ENCODE measurements around the gene KCNV2.

Gene KCNV2

DNA sequence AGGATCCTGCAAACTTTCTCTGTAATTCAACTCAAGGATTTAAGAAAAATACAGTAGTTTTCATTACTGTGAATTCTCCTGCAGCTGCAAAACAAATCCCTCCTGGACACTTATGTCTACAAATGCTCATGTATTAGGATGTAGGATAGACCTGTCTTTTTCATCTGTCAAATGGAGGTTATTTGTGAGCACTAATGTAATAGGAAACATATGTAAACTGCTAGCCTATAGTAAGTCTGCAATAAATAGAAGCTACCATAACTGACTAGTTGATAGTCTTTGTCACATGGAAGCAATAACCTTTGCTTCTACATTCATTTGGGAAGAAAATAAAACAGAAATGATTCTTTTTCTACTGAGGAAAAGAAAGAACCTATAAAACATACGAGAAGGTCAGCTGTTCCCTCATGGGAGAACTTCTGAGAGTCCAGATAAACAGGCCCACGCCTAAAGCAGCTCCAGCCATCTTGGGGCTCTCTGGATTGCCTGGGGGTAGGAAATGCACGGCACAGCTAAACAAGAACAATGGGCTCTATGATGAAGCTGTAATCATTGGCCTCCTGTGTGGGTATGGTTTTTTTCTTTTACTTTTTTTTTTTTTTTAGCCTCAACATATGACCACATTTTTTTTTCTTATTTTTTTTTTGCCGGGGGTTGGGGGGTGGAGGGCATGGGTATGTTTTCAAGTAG is 6.2 kb downstream of the KCNV2 start:
- Histone ChIP-seq H4K20me1 (ENCODE audit: insufficient read depth, low read length) (no peaks in the 10 kb centered on the region), H3K79me2 (ENCODE audit: low read length) (no peaks in the 10 kb centered on the region), H3K27ac (ENCODE audit: low read length) (no peak overlapping the region), H3K4me2 (ENCODE audit: low read length) (no peak overlapping the region), H3K9me3 (ENCODE audit: insufficient read depth, low read length) (no peaks in the 10 kb centered on the region), H3K27me3 (ENCODE audit: low read depth, low read length) (no peaks in the 10 kb centered on the region), H3K4me3 (ENCODE audit: low read length) (no peak overlapping the region), H3K36me3 (replicated peaks; ENCODE audit: low read depth, low read length) (peaks cover 8% of the 10 kb centered on the region), H3K4me1 (ENCODE audit: low read length) (peaks cover 8% of the 10 kb centered on the region), H2AFZ (ENCODE audit: low read depth, low read length) (no peak overlapping the region), H3K9ac (ENCODE audit: low read length) (no peak overlapping the region)
- TF ChIP-seq, protein P1, sequence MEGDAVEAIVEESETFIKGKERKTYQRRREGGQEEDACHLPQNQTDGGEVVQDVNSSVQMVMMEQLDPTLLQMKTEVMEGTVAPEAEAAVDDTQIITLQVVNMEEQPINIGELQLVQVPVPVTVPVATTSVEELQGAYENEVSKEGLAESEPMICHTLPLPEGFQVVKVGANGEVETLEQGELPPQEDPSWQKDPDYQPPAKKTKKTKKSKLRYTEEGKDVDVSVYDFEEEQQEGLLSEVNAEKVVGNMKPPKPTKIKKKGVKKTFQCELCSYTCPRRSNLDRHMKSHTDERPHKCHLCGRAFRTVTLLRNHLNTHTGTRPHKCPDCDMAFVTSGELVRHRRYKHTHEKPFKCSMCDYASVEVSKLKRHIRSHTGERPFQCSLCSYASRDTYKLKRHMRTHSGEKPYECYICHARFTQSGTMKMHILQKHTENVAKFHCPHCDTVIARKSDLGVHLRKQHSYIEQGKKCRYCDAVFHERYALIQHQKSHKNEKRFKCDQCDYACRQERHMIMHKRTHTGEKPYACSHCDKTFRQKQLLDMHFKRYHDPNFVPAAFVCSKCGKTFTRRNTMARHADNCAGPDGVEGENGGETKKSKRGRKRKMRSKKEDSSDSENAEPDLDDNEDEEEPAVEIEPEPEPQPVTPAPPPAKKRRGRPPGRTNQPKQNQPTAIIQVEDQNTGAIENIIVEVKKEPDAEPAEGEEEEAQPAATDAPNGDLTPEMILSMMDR (IDR thresholded peaks at IDR 0.05; ENCODE audit: low read depth, low read length): no peak
- no peak for TF ChIP-seq EZH2phosphoT487 (IDR thresholded peaks at IDR 0.05; ENCODE audit: low read depth)

DNA sequence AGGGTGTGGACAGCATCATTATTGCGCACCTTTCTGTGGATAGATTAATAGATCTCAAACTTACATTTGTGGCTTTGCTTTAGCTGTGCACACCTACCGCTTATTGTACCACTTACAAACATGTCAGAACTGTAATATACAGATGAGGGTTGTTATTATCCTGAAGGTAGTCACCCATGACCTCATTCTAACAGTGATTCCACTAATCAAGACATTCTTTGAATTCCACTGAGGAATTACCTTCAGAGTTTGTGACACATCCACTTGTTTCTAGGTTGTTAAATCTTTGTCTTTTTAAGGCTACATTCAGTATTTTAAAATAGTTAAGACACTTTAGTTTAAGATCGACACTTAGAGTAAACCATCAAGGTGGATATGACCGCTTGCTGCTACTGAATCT is 7.8 kb downstream of the KCNV2 start:
- no peak overlapping the region for H3K27ac ChIP-seq (ENCODE audit: low read length)
- no peaks in the 10 kb centered on the region for H3K36me3 ChIP-seq (replicated peaks; ENCODE audit: low read depth, low read length)
- no peaks in the 10 kb centered on the region for H3K9me3 ChIP-seq (ENCODE audit: insufficient read depth, low read length)
- no peak for TF ChIP-seq EZH2phosphoT487 (IDR thresholded peaks at IDR 0.05; ENCODE audit: low read depth)
- TF ChIP-seq, protein P1 (IDR thresholded peaks at IDR 0.05; ENCODE audit: low read depth, low read length): no peak
- H2AFZ ChIP-seq (ENCODE audit: low read depth, low read length): no peak overlapping the region
- no peaks in the 10 kb centered on the region for H3K79me2 ChIP-seq (ENCODE audit: low read length)
- no peak overlapping the region for H3K4me3 ChIP-seq (ENCODE audit: low read length)
- no peak overlapping the region for H3K9ac ChIP-seq (ENCODE audit: low read length)
- peaks cover 5% of the 10 kb centered on the region for H3K4me1 ChIP-seq (ENCODE audit: low read length)
- H4K20me1 ChIP-seq (ENCODE audit: insufficient read depth, low read length): no peaks in the 10 kb centered on the region
- H3K4me2 ChIP-seq (ENCODE audit: low read length): no peak overlapping the region
- no peaks in the 10 kb centered on the region for H3K27me3 ChIP-seq (ENCODE audit: low read depth, low read length)

DNA sequence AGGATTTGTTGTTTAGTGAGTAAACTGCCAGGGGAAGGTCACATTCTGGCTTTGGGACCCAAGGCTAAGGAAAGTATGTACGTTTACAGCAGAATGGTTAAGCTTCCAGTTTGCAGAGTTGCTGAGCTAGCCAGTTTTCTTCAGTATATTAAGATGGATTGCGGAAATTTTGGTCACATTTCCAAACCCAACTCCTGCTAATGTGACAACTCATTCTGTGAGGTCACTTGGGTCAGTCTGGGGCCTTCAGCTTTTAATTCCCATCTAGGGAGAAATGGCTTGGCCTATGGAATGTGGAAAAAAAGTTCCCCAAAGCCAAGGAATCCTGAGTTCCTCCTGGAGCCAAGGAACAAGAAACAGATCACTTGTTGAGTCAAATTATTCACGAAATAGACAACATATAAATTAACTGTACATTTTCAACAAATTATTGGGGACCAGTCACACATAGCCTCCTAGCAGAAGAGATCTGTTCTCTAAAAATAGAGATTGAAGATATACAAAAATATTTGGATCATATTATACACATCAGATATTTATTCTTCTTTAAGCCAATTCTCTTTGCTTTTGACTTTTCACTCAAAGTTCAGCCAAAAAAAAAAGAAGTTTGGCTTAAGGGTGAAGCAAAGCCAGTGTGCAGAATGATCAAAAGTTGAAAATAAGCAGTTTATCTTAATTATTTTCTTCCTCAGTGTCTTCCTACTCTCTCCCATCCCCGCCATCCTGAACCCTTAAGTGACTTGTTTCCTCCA is 8.8 kb downstream of the KCNV2 start:
- no peaks in the 10 kb centered on the region for H4K20me1 ChIP-seq (ENCODE audit: insufficient read depth, low read length)
- H3K36me3 ChIP-seq (replicated peaks; ENCODE audit: low read depth, low read length): no peaks in the 10 kb centered on the region
- H3K9ac ChIP-seq (ENCODE audit: low read length): no peak overlapping the region
- H2AFZ ChIP-seq (ENCODE audit: low read depth, low read length): no peak overlapping the region
- no peaks in the 10 kb centered on the region for H3K79me2 ChIP-seq (ENCODE audit: low read length)
- H3K4me1 ChIP-seq (ENCODE audit: low read length): peaks cover 4% of the 10 kb centered on the region
- TF ChIP-seq, protein P1 (IDR thresholded peaks at IDR 0.05; ENCODE audit: low read depth, low read length): no peak
- no peak for TF ChIP-seq EZH2phosphoT487 (IDR thresholded peaks at IDR 0.05; ENCODE audit: low read depth)
- H3K4me2 ChIP-seq (ENCODE audit: low read length): no peak overlapping the region
- H3K27me3 ChIP-seq (ENCODE audit: low read depth, low read length): no peaks in the 10 kb centered on the region
- no peak overlapping the region for H3K4me3 ChIP-seq (ENCODE audit: low read length)
- H3K27ac ChIP-seq (ENCODE audit: low read length): no peak overlapping the region
- no peaks in the 10 kb centered on the region for H3K9me3 ChIP-seq (ENCODE audit: insufficient read depth, low read length)

DNA sequence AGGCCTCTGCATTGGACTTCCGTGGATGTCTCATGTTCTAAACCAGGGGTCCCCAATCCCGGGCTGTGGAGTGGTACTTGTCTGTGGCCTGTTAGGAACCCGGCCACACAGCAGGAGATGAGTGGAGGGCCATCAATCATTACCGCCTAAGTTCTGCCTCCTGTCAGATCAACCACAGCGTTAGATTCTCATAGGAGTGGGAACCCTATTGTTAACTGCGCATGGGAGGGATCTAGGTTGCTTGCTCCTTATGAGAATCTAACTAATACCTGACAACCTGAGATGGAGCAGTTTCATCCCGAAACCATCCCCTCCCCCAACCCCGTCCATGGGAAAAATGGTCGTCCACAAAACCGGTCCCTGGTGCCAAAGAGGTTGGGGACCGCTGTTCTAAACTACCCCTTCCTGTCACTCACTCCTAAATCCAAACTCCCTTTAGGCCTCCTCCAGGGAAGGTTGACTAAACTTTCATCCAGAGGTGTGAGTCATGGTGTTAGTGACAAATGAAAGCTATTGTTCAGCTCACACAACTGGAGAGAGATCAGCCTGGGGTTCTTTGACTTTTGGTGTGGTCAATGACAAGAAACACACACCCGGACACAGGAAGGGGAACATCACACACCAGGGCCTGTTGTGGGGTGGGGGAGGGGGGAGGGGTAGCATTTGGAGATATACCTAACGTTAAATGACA is 9.5 kb downstream of the KCNV2 start:
- no peak overlapping the region for H2AFZ ChIP-seq (ENCODE audit: low read depth, low read length)
- H3K27ac ChIP-seq (ENCODE audit: low read length): no peak overlapping the region
- H3K4me1 ChIP-seq (ENCODE audit: low read length): peaks cover 4% of the 10 kb centered on the region
- no peak overlapping the region for H3K4me3 ChIP-seq (ENCODE audit: low read length)
- H3K9ac ChIP-seq (ENCODE audit: low read length): no peak overlapping the region
- no peaks in the 10 kb centered on the region for H3K36me3 ChIP-seq (replicated peaks; ENCODE audit: low read depth, low read length)
- no peak overlapping the region for H3K4me2 ChIP-seq (ENCODE audit: low read length)
- H3K9me3 ChIP-seq (ENCODE audit: insufficient read depth, low read length): no peaks in the 10 kb centered on the region
- no peaks in the 10 kb centered on the region for H3K79me2 ChIP-seq (ENCODE audit: low read length)
- H4K20me1 ChIP-seq (ENCODE audit: insufficient read depth, low read length): no peaks in the 10 kb centered on the region
- TF ChIP-seq, protein P1 (IDR thresholded peaks at IDR 0.05; ENCODE audit: low read depth, low read length): no peak
- TF ChIP-seq EZH2phosphoT487 (IDR thresholded peaks at IDR 0.05; ENCODE audit: low read depth): no peak
- no peaks in the 10 kb centered on the region for H3K27me3 ChIP-seq (ENCODE audit: low read depth, low read length)
